ENCODE results near the gene GCH1.

DNA sequence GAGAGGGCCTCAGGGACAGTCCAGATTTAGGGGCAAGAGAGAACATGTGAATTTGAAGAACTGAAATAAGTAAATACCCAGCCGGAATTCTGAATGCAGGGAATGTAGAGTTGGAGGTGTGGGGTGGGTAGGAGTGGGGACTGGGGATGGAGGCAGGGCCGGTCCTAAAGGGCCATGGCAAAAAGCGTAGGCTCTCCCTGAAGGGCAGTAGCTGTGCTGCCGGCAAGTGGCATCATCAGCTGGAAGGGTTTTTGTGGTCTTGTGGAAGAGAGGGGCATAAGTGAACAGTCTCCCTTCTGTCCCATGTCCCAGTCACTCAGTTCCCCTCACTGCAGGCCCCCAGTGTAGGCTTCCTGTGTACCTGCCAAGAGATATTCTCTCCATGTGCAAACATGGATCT lies 104.6 kb downstream of the GCH1 start:
- TF ChIP-seq, protein P1, sequence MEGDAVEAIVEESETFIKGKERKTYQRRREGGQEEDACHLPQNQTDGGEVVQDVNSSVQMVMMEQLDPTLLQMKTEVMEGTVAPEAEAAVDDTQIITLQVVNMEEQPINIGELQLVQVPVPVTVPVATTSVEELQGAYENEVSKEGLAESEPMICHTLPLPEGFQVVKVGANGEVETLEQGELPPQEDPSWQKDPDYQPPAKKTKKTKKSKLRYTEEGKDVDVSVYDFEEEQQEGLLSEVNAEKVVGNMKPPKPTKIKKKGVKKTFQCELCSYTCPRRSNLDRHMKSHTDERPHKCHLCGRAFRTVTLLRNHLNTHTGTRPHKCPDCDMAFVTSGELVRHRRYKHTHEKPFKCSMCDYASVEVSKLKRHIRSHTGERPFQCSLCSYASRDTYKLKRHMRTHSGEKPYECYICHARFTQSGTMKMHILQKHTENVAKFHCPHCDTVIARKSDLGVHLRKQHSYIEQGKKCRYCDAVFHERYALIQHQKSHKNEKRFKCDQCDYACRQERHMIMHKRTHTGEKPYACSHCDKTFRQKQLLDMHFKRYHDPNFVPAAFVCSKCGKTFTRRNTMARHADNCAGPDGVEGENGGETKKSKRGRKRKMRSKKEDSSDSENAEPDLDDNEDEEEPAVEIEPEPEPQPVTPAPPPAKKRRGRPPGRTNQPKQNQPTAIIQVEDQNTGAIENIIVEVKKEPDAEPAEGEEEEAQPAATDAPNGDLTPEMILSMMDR (IDR thresholded peaks at IDR 0.05): no peak
- no peak for TF ChIP-seq POLR2A (IDR thresholded peaks at IDR 0.05; ENCODE audit: low read depth)
- no peak for TF ChIP-seq POLR2AphosphoS5 (IDR thresholded peaks at IDR 0.05)
